KOPT-K1 (cell line): ENCODE data around the gene FETUB.
"Not testable (repeated sequence)": the region's sequence is repeated elsewhere in the genome, so short reads cannot be mapped to it uniquely, and the experiment has no call there.

Experiments used
- H3K27ac ChIP-seq: fragments of 200-600 bp; sonication (generic); 2 replicates; pipeline ENCODE4 v1.5.1; 2016; ENCODE audit warnings: antibody characterized with exemption, mild to moderate bottlenecking, low read depth, low read length; ENCODE audit not compliant: poor library complexity, severe bottlenecking
- H3K36me3 ChIP-seq: fragments of 200-600 bp; sonication (generic); 2 replicates; pipeline ENCODE4 v1.5.1; 2017; ENCODE audit warnings: antibody characterized with exemption, mild to moderate bottlenecking, low read length, moderate library complexity; ENCODE audit not compliant: insufficient read depth
- H3K9me3 ChIP-seq: fragments of 200-600 bp; sonication (generic); 2 replicates; pipeline ENCODE4 v1.5.1; 2017; ENCODE audit warnings: antibody characterized with exemption, low read length, mild to moderate bottlenecking; ENCODE audit not compliant: insufficient read depth, poor library complexity, severe bottlenecking

FETUB gene

GRCh38 chr3:186665625-186666188 is 25.5 kb downstream of the FETUB start, which contains the start of gene HRG:
HRG (plus strand) TSS chr3:186666014; CDS start chr3:186666032, 18 bp downstream.
- H3K27ac ChIP-seq, result no peak within 1 kb of the TSS
- H3K9me3 ChIP-seq, result no peaks in the 10 kb centered on the region
- no peaks in the 10 kb centered on the region for H3K36me3 ChIP-seq

- H3K9me3 ChIP-seq, result no peaks in the 10 kb centered on the region
- H3K36me3 ChIP-seq, result no peaks in the 10 kb centered on the region
- no peak overlapping the region for H3K27ac ChIP-seq
Observed at GRCh38 chr3:186668426-186668825, 28.2 kb downstream of the FETUB start.

GRCh38 chr3:186669378-186670084 is 29.3 kb downstream of the FETUB start:
- H3K36me3 ChIP-seq, result no peaks in the 10 kb centered on the region
- H3K27ac ChIP-seq, result no peak overlapping the region
- no peaks in the 10 kb centered on the region for H3K9me3 ChIP-seq

- no peaks in the 10 kb centered on the region for H3K9me3 ChIP-seq
- H3K36me3 ChIP-seq, result no peaks in the 10 kb centered on the region
- no peak overlapping the region for H3K27ac ChIP-seq
Observed at GRCh38 chr3:186670155-186670554, 30.0 kb downstream of the FETUB start.

GRCh38 chr3:186671051-186671450 is 30.9 kb downstream of the FETUB start:
- no peaks in the 10 kb centered on the region for H3K9me3 ChIP-seq
- no peaks in the 10 kb centered on the region for H3K36me3 ChIP-seq
- no peak overlapping the region for H3K27ac ChIP-seq

GRCh38 chr3:186678604-186679003 is 38.4 kb downstream of the FETUB start:
- H3K36me3 ChIP-seq, result no peaks in the 10 kb centered on the region

GRCh38 chr3:186679151-186679550 is 39.0 kb downstream of the FETUB start:
- Histone ChIP-seq H3K27ac (no peak overlapping the region), H3K36me3 (no peaks in the 10 kb centered on the region), H3K9me3 (no peaks in the 10 kb centered on the region)

More at GRCh38 chr3:186678604-186679003, 38.4 kb downstream of the FETUB start:
- Histone ChIP-seq H3K27ac (no peak overlapping the region), H3K9me3 (no peaks in the 10 kb centered on the region)

GRCh38 chr3:186680869-186681268 is 40.7 kb downstream of the FETUB start:
- peaks cover 10% of the 10 kb centered on the region for H3K9me3 ChIP-seq
- no peak overlapping the region for H3K27ac ChIP-seq

GRCh38 chr3:186682812-186683211 is 42.6 kb downstream of the FETUB start:
- Histone ChIP-seq H3K9me3 (peaks cover 13% of the 10 kb centered on the region), H3K27ac (no peak overlapping the region), H3K36me3 (no peaks in the 10 kb centered on the region)

More at GRCh38 chr3:186680869-186681268, 40.7 kb downstream of the FETUB start:
- no peaks in the 10 kb centered on the region for H3K36me3 ChIP-seq

- H3K9me3 ChIP-seq, result peaks cover 13% of the 10 kb centered on the region
- H3K36me3 ChIP-seq, result no peaks in the 10 kb centered on the region
- no peak overlapping the region for H3K27ac ChIP-seq
Observed at GRCh38 chr3:186683979-186684378, 43.8 kb downstream of the FETUB start.

- H3K36me3 ChIP-seq, H3K27ac ChIP-seq: not testable (repeated sequence)
- H3K9me3 ChIP-seq, result peaks cover 13% of the 10 kb centered on the region
Observed at GRCh38 chr3:186686475-186686874, 46.3 kb downstream of the FETUB start.

GRCh38 chr3:186687120-186687651 is 47.0 kb downstream of the FETUB start:
- Histone ChIP-seq H3K36me3 (no peaks in the 10 kb centered on the region), H3K9me3 (peaks cover 13% of the 10 kb centered on the region), H3K27ac (no peak overlapping the region)

- H3K9me3 ChIP-seq, H3K36me3 ChIP-seq, H3K27ac ChIP-seq: not testable (repeated sequence)
Observed at GRCh38 chr3:186690304-186690703, 50.1 kb downstream of the FETUB start.

GRCh38 chr3:186691676-186692075 is 51.5 kb downstream of the FETUB start:
- no peaks in the 10 kb centered on the region for H3K36me3 ChIP-seq
- no peaks in the 10 kb centered on the region for H3K9me3 ChIP-seq
- H3K27ac ChIP-seq, result no peak overlapping the region

- no peaks in the 10 kb centered on the region for H3K9me3 ChIP-seq
Observed at GRCh38 chr3:186693843-186694242, 53.6 kb downstream of the FETUB start.

More at GRCh38 chr3:186693843-186694242, 53.6 kb downstream of the FETUB start:
- no peaks in the 10 kb centered on the region for H3K36me3 ChIP-seq
- H3K27ac ChIP-seq, result no peak overlapping the region
